ENCODE measurements around the gene FAM47E.
A peak's percentile ranks its signal among the peaks of the same experiment; 100 is the strongest.

FAM47E gene, protein sequence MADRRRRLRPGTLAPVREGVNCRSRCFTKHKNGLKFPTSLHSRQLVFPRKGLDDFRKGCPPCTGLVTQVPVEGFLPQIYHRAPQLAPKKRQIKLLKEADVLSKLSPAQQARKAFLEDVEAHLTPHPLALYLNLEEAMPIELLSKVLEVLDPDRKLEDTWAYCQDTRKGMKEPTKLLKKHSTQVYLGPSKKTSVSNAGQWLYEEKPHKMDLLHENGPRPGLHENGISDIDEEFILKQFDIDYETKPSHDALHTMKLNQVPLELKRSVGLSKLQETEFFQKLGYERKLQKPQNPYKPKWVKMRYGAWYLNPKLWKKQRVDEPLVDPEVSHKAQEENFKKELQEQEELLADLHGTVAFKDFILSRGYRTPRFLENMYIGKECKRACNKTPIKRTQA
- long read RNA-seq, donor 1 = 0 reads
- long read RNA-seq, donor 2, partial matches to known transcripts = 0 of 1 reads
- long read RNA-seq, donor 2, other reads (novel, unspliced or antisense) = 0 of 1 reads
- long read RNA-seq, donor 3 = 0 reads
- long read RNA-seq, donor 4 = 0 reads
- long read RNA-seq, donor 5 = 0 reads
- long read RNA-seq, donor 6, full-length matches to known transcripts = 1 of 1 reads
- long read RNA-seq, donor 6, partial matches to known transcripts = 0 of 1 reads
- long read RNA-seq, donor 6, other reads (novel, unspliced or antisense) = 0 of 1 reads
- long read RNA-seq, donor 7 = 0 reads
- long read RNA-seq, donor 8 = 0 reads

DNA sequence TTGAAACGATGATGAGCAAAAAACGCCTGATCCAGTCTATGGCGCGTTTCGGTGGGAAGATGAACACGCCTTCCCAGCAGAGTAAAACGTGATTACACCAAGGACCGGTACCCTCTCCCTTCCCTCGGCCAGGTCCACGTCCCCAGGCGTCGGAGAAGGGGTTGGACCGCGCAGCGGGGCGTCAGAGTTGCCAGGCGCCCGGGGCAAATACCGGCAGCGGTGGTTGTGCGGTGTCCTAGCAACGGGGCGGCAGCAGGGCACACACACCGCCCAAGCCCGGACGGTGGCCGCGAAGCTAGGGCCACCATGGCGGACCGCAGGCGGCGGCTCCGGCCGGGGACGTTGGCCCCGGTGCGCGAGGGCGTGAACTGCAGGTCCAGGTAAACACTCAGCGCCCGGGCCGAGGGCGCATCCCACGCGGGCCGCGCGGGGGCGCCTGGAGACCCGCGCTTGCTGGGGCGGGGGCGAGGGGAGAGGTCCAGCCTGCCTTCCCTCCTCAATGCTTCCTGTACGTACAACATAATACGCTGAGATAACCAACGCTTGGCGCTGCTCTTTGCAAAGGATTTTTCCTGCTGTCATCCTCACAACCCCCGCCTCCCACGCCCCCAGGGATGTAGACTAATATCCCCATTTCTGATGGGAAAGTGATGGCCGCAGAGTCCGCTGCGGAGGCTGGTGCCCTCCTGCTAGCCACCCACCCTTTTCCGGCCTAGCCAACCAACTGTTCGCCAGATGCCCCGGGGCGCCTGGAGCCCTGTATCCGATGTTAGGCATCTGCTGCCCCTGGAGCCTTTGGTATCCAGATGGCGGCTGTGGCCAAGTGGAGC lies at the start of gene FAM47E:
Gene FAM47E (plus strand): TSS at position 281 of the 830 bp plus-strand sequence. CDS start 26 bp downstream, at position 307.
- peak; percentile 84 for DNase-seq

DNA sequence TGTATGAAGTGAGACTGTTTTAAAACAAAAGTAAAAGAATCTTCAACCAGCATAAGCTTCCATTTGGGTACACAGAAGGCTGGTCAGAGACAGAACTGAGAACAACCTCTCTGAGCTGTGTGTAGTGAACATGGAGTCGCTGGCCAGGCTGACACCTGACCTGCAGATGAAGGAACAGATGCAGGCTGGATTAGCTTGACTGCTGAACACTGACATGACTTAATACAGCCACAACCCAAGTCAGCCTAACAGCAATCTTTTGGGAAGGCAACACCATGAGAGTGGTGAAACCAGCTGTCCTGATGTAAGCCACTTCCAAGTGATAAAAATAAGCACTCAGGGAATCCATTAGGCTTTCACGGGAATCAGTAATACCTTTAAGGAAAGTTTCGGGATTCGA lies 48.0 kb upstream of the FAM47E start:
- no peak for DNase-seq

DNA sequence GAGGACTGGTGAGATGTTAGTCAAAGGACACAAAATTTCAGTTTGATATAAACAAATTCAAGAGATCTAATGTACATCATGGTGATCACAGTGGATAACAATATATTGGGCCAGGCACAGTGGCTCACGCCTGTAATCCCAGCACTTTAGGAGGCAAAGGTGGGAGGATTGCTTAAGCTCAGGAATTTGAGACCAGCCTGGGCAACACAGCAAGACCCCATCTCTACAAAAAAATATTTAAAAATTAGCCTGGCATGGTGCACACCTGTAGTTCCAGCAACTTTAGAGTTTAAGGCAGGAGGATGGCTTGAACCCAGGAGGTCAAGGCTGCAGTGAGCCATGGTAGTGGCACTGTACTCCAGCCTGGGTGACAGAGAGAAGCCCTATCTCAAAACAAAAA lies 46.6 kb upstream of the FAM47E start:
- DNase-seq = no peak

DNA sequence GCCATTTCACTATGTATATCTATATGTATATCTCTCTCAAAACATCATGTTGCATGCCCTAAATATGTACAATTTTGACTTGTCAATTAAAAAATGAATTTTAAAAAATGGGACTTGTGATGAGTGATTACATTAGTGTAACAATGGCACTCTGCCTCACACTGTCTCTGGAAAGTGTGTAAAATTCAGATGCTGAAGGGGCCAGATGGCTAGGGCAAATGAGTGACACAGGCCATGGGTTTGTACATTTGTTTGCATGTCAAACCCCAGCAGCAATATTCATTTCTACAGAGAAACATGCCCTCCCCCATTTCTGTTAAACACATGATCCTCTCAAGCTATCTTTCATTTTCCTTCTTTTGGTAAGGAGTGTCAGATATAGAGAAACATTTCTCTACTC lies 46.0 kb upstream of the FAM47E start:
- DNase-seq = no peak

GRCh38 chr4:76206222-76206942 lies 45.1 kb upstream of the FAM47E start:
- no peak for DNase-seq

DNA sequence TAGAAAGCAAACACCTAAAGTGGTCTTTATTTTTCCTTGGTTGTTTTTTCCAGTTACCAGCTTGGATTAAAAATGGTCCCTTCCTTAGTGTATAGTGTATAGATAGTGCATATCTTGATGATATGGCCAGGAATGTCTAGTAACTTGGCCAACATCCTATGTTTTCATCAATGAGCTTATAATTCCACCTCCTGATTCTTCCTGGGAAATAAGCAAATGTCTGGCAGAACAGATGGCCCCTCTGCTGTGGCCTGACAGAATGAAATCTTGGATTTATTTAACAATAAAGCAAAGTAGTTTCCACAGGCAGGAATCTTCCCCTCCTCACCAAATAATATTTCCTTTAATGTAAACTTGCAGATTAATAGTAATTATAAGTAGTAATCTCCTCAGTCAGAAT lies 44.0 kb upstream of the FAM47E start:
- no peak for DNase-seq

GRCh38 chr4:76208005-76208765 lies 43.3 kb upstream of the FAM47E start:
- DNase-seq = peak; percentile 28

DNA sequence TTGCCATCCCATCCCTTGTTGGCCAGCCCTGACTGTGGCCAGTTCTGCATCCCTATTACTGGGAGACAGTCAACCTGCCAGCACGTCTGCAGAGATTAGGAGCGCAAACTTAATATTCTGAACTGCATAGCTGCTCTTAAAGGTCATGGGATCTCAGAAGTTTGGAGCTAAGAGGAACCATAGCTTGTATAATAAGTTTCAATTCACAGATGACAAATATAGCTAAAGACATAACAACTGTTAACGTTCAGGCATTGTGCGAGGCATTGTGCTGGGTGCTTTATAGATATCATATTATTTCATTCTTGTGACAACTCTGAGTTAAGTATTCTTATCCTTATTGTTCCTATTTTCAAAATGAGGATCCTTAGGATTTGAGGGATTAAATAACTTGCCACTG lies 41.6 kb upstream of the FAM47E start:
- no peak for DNase-seq

- DNase-seq = no peak
Measured at GRCh38 chr4:76210452-76210851, 41.1 kb upstream of the FAM47E start.

- no peak for DNase-seq
Measured at GRCh38 chr4:76211769-76212708, 39.5 kb upstream of the FAM47E start.

- DNase-seq = no peak
Measured at GRCh38 chr4:76212851-76213414, 38.6 kb upstream of the FAM47E start.

DNA sequence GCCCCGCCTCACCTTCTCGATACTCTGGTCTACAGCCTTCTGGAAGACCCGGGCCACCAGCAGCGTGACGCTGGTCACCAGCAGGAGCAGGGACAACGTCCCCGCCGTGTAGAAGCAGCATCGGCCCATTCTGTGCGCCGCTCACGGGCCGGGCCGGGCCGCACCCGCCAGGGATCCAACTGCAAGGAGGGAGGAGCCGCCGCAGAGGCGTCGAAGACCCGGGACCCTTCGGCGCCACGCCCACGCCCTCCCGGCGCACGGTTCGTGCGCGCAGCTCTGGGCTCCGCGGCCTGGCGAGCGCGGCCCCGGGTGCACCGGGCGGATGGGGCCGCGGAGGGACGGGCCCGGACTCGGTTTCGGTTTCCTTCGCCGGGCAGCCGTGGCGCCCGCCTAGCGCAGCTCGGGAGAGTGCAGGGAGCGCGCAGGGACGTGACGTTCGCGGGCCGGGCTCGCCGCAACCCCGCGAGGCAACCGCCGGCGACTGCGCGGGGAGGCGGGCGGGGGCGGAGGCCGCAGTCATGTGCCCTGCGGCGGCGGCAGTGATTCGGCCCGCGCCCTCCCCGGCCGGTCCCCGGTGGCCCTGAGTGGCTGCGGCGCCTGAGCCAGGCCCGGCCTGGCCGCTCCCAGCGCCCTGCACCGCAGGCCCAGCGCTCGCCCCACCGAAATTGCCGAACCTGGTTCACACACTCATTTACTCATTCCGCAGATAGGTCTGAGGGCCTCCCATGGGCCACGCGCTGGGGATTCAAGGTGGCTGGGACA lies 37.9 kb upstream of the FAM47E start, which contains the start of gene SCARB2:
Gene SCARB2 (minus strand): TSS at position 410 of the 762 bp plus-strand sequence. CDS start 281 bp downstream, at position 129.
- DNase-seq = peak; percentile 100

- DNase-seq = no peak
Measured at GRCh38 chr4:76214177-76214675, 37.3 kb upstream of the FAM47E start.

DNA sequence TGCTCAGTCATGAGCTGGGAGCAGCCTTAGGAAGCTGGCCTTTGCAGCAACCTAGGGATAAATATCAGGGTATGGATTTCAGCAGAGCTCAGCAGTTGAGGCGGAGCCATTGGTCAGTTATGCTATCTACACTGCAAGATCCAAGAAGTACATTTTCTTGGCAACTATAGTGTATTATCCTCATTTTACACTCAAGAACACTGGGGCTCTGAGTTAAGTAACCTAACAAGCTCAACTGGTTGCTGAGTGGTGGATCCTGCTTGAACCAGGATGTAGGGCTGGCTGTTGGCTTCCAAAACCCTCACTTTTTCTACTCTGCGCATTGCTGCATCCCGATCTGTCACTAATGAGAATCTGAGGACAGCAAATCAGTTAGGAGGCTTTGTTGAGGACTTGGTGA lies 36.4 kb upstream of the FAM47E start:
- no peak for DNase-seq

DNA sequence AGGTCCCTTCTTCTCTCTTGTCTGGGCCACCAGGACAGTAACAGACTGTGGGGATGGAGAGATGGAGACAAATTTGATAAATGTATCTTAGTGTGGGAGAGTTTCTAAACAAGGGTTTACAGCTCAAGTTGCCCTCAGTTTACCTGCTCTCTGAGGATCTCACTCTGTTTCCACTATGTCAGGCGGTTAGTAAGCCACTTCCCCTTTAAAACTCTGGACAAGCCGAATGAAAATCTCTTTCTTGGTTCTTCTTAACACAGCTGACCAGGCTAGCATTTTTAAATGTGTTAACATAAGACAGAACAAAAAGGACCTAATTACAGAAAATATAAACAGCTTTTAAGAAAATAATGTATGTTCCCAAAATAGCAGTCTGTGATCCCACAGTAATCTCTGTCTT lies 35.0 kb upstream of the FAM47E start:
- no peak for DNase-seq

DNA sequence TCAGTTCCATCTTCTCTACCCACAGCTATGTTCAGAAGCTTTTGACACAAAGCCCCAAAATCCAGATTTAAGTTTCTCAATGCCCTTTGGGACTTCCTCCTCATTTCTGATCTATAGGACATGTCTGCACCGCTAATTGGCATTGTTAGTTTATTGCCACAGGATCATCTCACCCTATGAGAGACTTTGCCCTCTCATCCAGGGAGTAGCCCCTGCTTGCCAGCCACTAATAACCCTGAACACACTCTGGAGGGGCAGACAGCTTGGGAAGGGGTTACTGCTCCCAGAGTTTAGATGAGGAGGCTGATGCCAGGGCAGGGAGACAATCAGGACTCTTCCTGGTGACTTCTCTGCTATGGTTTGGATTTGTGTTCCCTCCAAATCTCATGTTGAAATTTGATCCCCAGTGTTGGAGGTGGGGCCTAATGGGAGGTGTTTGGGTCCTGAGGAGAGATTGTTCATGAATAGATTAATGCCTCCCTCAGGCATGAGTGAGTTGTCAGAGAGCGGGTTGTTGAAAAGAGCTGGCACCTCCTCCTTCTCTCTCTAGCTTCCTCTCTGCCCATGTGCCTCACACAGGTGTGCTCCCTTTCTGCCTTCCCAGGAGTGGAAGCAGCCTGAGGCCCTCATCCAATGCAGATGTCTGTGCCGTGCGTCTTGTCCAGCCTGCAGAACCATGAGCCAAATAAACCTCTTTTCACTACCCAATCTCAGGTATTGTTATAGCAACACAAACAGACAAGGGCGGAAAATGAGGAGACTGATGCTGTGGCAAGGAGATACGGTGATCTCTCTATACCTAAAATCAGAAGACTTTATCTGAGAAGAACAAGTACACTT lies 34.3 kb upstream of the FAM47E start:
- no peak for DNase-seq

- no peak for DNase-seq
Measured at GRCh38 chr4:76219299-76220055, 32.0 kb upstream of the FAM47E start.

Data from right kidney (tissue), 9 donors.